ENCODE results near the gene SRPK3.

SRPK3 gene

GRCh38 chrX:153768311-153769157 is 12.3 kb upstream of the SRPK3 start:
- in situ Hi-C loops (cut with HindIII; ENCODE audit: low sequenced_read_pairs), result no loop called here
- H3K4me3 ChIP-seq (ENCODE audit: low read depth, low read length), result no peak overlapping the region
- TF ChIP-seq CTCF (IDR thresholded peaks at IDR 0.05; ENCODE audit: low read depth, low read length), result no peak
- no peak for DNase-seq (ENCODE audit: low read depth, low spot score)

- no peak overlapping the region for H3K4me3 ChIP-seq (ENCODE audit: low read depth, low read length)
- no peak for DNase-seq (ENCODE audit: low read depth, low spot score)
- TF ChIP-seq CTCF (IDR thresholded peaks at IDR 0.05; ENCODE audit: low read depth, low read length), result no peak
- in situ Hi-C loops (cut with HindIII; ENCODE audit: low sequenced_read_pairs), result no loop called here
These were observed 11.5 kb upstream of the SRPK3 start for GRCh38 chrX:153769158-153769864.

- no peak overlapping the region for H3K4me3 ChIP-seq (ENCODE audit: low read depth, low read length)
- no peak for DNase-seq (ENCODE audit: low read depth, low spot score)
- in situ Hi-C loops (cut with HindIII; ENCODE audit: low sequenced_read_pairs), result no loop called here
- no peak for TF ChIP-seq CTCF (IDR thresholded peaks at IDR 0.05; ENCODE audit: low read depth, low read length)
These were observed 10.8 kb upstream of the SRPK3 start for GRCh38 chrX:153769865-153770600.

- TF ChIP-seq CTCF (IDR thresholded peaks at IDR 0.05; ENCODE audit: low read depth, low read length), result no peak
- no peak for DNase-seq (ENCODE audit: low read depth, low spot score)
- H3K4me3 ChIP-seq (ENCODE audit: low read depth, low read length), result no peak overlapping the region
- in situ Hi-C loops (cut with HindIII; ENCODE audit: low sequenced_read_pairs), result no loop called here
These were observed 10.0 kb upstream of the SRPK3 start for GRCh38 chrX:153770601-153771414.

- no peak overlapping the region for H3K4me3 ChIP-seq (ENCODE audit: low read depth, low read length)
- in situ Hi-C loops (cut with HindIII; ENCODE audit: low sequenced_read_pairs), result no loop called here
- no peak for TF ChIP-seq CTCF (IDR thresholded peaks at IDR 0.05; ENCODE audit: low read depth, low read length)
- no peak for DNase-seq (ENCODE audit: low read depth, low spot score)
These were observed 9.2 kb upstream of the SRPK3 start for GRCh38 chrX:153771415-153772315.
